Activated CD4-positive, alpha-beta T cell treated with anti-CD3 and anti-CD28 coated beads, Interleukin-2, Interleukin-4, amounts not matched to agents 100 ng/mL and 50 ng/mL, durations not matched to agents 16 hours and 8 hours (primary cell): ENCODE data around the gene HSPBAP1.
"Not testable (repeated sequence)": the region's sequence is repeated elsewhere in the genome, so short reads cannot be mapped to it uniquely, and the experiment has no call there.

Experiments used
- DNase-seq: peaks from one replicate; pipeline ENCODE4 v3.0.0-alpha.2; 2020; ENCODE audit warnings: low spot score

Gene HSPBAP1

DNA sequence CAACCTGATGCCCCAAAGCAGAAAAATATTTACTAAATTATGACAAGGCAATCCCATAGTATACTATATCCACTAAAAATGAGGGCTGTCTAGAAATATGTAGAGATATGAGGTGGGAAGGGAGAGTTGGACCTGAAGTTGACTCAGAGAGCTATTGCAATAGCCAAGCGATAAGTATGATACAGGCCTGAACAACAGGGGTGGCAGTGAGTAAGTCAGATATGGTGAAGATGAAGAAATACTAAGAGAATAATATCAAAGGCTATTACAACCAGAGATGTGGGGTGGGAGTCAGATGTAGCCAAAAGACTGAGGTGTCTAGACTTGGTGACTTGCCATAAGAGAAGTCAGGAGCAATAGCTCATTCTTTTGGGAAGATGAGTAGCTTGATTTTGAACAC lies 9.2 kb downstream of the HSPBAP1 start:
- DNase-seq: no peak

- DNase-seq: no peak
Observed at GRCh38 chr3:122782804-122783203, 10.8 kb downstream of the HSPBAP1 start.

- DNase-seq: no peak
Observed at GRCh38 chr3:122777563-122777962, 16.1 kb downstream of the HSPBAP1 start.

DNA sequence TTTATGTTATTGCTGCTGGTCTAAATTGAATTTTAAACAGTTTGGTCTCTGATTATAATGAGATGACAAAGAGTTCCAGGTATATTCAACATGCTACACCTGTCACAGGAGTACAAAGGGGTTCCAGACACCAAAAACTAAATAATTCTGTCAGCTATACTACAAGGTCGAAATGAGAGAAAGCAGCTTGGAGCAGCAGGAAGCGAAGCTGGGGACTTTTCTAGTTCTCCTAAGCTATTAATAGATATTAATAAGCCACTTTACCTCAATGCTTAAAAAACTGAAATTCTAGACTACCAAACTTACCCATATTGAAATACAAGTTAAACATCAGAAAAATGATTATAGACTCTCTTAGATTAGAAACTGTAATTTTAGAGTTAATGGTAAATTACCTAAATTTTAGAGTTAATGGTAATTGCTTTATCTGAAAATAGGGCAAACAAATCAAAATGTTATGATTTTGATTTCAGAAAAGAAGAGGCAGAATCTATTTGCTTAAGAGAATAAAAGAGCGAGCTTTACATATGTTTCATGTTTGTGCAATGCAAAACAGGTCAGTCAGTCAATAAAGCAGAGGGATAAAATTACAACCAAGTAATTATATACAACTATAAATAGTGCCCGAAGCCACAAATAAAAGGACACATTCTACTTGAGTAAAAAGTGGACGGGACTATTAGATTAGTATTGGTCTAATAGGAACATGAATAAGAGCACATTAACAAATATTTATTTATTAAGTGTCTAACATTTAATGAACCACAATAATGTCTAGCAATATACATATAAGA lies 16.8 kb downstream of the HSPBAP1 start:
- no peak for DNase-seq

DNA sequence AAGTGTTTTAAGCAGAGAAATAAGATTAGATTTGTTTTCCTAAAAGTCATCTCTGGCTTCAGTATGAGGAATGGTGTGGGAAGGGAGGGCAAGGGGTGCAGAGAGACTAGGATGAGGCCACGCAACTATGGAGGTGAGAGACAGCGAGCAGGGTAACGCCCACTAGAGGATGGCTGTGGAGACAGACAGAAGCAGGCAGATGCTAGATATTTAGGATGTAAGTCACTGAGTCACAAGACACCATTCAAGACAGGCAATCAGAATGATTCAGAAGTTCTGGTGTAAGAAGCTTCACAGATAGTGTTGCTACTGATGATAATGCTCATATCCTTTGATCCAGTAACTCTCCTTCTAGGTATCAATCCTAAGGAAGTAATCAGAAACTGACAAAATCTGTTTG lies 19.1 kb downstream of the HSPBAP1 start:
- DNase-seq: no peak

- DNase-seq: no peak
Observed at GRCh38 chr3:122773944-122774509, 19.6 kb downstream of the HSPBAP1 start.

- DNase-seq: no peak
Observed at GRCh38 chr3:122772827-122773226, 20.8 kb downstream of the HSPBAP1 start.

DNA sequence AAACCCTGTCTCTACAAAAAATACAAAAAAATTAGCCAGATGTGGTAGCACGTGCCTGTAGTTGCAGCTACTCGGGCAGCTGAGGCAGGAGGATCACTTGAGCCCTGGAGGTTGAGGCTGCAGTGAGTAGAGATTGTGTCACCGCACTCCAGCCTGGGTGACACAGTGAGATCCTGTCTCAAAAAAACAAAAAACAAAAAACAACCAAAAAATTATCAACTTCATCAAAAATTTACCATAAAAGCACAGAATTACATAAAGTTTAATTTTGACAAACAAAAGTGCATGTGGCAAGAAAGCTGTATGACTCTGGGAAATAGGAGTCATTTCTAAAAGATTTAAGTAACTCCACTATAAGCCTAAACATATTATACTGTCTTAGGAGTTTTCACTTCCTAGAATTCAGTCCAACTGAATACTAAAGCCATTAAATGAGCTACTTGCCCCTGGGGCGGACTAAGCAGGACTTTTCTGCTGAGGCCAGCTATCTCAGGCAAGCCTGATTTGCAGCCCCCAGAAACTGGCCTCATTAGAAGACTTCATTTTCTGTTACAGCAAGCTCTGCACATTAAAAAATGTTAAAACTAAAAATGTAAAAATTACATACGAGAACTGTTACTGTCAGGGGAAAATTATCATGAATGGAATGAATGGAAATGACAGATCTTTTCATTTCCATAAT lies 23.0 kb downstream of the HSPBAP1 start:
- DNase-seq: no peak

DNA sequence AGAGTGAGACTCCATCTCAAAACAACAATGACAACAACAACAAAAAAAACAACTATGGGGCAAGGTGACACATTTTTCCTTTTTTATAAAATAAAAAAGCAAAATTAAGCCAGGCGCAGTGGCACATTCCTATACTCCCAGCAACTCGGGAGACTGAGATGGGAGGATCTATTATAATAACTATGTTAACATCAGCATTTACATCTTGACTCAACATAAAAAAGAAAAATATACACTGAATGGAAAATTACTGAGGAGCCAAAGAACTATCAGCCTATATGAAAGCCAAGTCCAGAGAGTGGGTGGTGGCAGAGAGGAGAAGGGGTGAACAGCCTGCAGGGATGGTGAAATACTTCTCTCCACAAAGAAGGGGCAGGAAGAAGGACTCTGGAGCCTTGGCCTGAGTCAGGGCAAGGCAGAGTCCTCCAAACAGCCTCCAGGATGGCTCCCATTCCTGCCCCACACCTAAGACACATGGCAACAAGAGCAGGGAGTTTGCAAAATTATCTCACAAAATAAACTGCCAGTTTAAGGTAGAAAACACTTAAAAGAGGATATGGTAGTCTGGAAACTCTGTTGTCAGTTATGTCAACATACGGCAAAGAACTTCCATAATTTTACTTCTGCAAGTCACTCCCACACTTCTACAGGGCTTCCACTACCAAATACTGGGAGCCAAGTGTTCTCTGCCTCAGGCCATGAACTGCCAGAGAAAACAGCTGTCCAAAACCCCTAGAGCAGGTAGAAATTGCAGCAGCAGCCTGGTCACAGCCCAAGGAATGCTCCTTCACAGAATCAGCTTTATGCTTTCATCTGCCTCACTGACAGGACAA lies 25.9 kb downstream of the HSPBAP1 start:
- DNase-seq: no peak

GRCh38 chr3:122766430-122766829 lies 27.2 kb downstream of the HSPBAP1 start:
- DNase-seq: no peak

GRCh38 chr3:122760453-122761271 lies 33.0 kb downstream of the HSPBAP1 start:
- no peak for DNase-seq

- DNase-seq: no peak
Observed at GRCh38 chr3:122758877-122759560, 34.6 kb downstream of the HSPBAP1 start.

GRCh38 chr3:122755491-122755890 lies 38.1 kb downstream of the HSPBAP1 start:
- no peak for DNase-seq

GRCh38 chr3:122754929-122755328 lies 38.7 kb downstream of the HSPBAP1 start:
- DNase-seq: peak; percentile 55

- DNase-seq: no peak
Observed at GRCh38 chr3:122748347-122748746, 45.3 kb downstream of the HSPBAP1 start.

- not testable (repeated sequence) for DNase-seq
Observed at GRCh38 chr3:122747295-122747694, 46.3 kb downstream of the HSPBAP1 start.

GRCh38 chr3:122745369-122746021 lies 48.1 kb downstream of the HSPBAP1 start:
- DNase-seq: no peak

GRCh38 chr3:122743581-122744120 lies 50.0 kb downstream of the HSPBAP1 start:
- DNase-seq: no peak

GRCh38 chr3:122742234-122742633 lies 51.4 kb downstream of the HSPBAP1 start:
- DNase-seq: no peak

GRCh38 chr3:122739172-122739571 lies 54.5 kb downstream of the HSPBAP1 start:
- DNase-seq: no peak
